ENCODE results near the gene NLRP13. TPM values are rescaled to one million over a fixed set of nuclear protein-coding genes. Genes with fewer than 3 reads are reported as not detected.

Gene NLRP13
- total RNA-seq, 2 experiments from 2014 or later, result not detected

- POLR2A ChIA-PET, result no interaction called here
Observed at GRCh38 chr19:55927991-55928390, 4.1 kb downstream of the NLRP13 start.

DNA sequence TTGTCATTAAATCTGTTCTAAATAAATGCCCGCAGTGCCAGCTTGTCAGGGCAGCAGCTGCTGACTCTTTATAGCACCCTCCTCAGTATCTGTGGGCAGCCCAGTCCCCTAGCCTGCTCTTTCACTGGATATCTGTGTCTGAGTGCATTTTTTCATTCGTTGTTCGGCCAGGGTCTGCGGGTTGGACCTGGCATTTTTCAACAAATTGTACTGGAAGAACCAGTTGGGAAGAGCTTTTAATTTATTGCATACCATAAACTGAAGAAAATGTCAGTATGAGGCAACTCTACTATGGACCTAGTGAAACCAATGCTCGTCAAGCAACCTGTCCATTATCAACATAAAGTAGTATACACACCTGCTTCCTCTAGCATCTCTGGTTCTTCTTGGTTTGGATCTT, 8.6 kb downstream of the NLRP13 start:
- ATAC-seq (ENCODE audit: poor library complexity) (no peak), DNase-seq (no peak)
- Histone ChIP-seq H3K4me3 (ENCODE audit: low read length) (no peak overlapping the region), H3K36me3 (ENCODE audit: insufficient read depth, low read length) (no peaks in the 10 kb centered on the region), H3K27ac (ENCODE audit: low read depth in 1 of 2, low read length in 2 of 2) (no peak overlapping the region), H3K27me3 (ENCODE audit: control insufficient read depth in 1 of 2, insufficient read depth in 2 of 2, low read length in 2 of 2) (no peaks in the 10 kb centered on the region), H3K9me3 (ENCODE audit: control insufficient read depth in 1 of 2, insufficient read depth in 1 of 2, low read length in 2 of 2) (peaks cover 14 to 35% of the 10 kb centered on the region in 2 experiments), H3K4me1 (ENCODE audit: insufficient read depth, low read length) (no peaks in the 10 kb centered on the region)
- ChIA-PET POLR2A (no interaction called here), CTCF (no interaction called here)
- Mint-ChIP-seq H3K27me3 (peaks cover 6% of the 10 kb centered on the region), H3K9me3 (peaks cover 23% of the 10 kb centered on the region), H3K27ac (no peak overlapping the region), H3K36me3 (ENCODE audit: low read depth) (no peaks in the 10 kb centered on the region), H3K4me3 (no peak overlapping the region), H3K4me1 (ENCODE audit: low read depth) (no peaks in the 10 kb centered on the region)
- TF ChIP-seq CTCF (IDR thresholded peaks at IDR 0.05), result no peak
- intact Hi-C loops (cut with DNase I, micrococcal nuclease), result no loop called here

More at GRCh38 chr19:55927991-55928390, 4.1 kb downstream of the NLRP13 start:
- Mint-ChIP-seq H3K4me3 (no peak overlapping the region), H3K27me3 (peaks cover 6% of the 10 kb centered on the region), H3K9me3 (peaks cover 13% of the 10 kb centered on the region), H3K4me1 (ENCODE audit: low read depth) (no peaks in the 10 kb centered on the region), H3K27ac (no peak overlapping the region), H3K36me3 (ENCODE audit: low read depth) (no peaks in the 10 kb centered on the region)
- no peaks in the 10 kb centered on the region for H3K36me3 ChIP-seq (ENCODE audit: insufficient read depth, low read length)
- DNase-seq, result no peak
- peaks cover 10 to 33% of the 10 kb centered on the region in 2 experiments for H3K9me3 ChIP-seq (ENCODE audit: control insufficient read depth in 1 of 2, insufficient read depth in 1 of 2, low read length in 2 of 2)
- intact Hi-C loops (cut with DNase I, micrococcal nuclease), result no loop called here
- H3K4me3 ChIP-seq (ENCODE audit: low read length), result no peak overlapping the region
- H3K4me1 ChIP-seq (ENCODE audit: insufficient read depth, low read length), result no peaks in the 10 kb centered on the region
- no peaks in the 10 kb centered on the region for H3K27me3 ChIP-seq (ENCODE audit: control insufficient read depth in 1 of 2, insufficient read depth in 2 of 2, low read length in 2 of 2)
- no peak overlapping the region for H3K27ac ChIP-seq (ENCODE audit: low read depth in 1 of 2, low read length in 2 of 2)
- no peak for ATAC-seq (ENCODE audit: poor library complexity)
- TF ChIP-seq CTCF (IDR thresholded peaks at IDR 0.05), result no peak
- CTCF ChIA-PET, result no interaction called here

- intact Hi-C loops (cut with DNase I, micrococcal nuclease), result no loop called here
- H3K27me3 Mint-ChIP-seq, result peaks cover 9% of the 10 kb centered on the region
- no peaks in the 10 kb centered on the region for H3K4me1 ChIP-seq (ENCODE audit: insufficient read depth, low read length)
- no peak overlapping the region for H3K27ac Mint-ChIP-seq
- TF ChIP-seq CTCF (IDR thresholded peaks at IDR 0.05), result no peak
- H3K4me3 ChIP-seq (ENCODE audit: low read length), result no peak overlapping the region
- peaks cover 13 to 22% of the 10 kb centered on the region in 2 experiments for H3K9me3 ChIP-seq (ENCODE audit: control insufficient read depth in 1 of 2, insufficient read depth in 1 of 2, low read length in 2 of 2)
- no peaks in the 10 kb centered on the region for H3K36me3 ChIP-seq (ENCODE audit: insufficient read depth, low read length)
- DNase-seq, result no peak
- H3K9me3 Mint-ChIP-seq, result peaks cover 18% of the 10 kb centered on the region
- no peak overlapping the region for H3K4me3 Mint-ChIP-seq
- ATAC-seq (ENCODE audit: poor library complexity), result no peak
- POLR2A ChIA-PET, result no interaction called here
- no peaks in the 10 kb centered on the region for H3K4me1 Mint-ChIP-seq (ENCODE audit: low read depth)
- H3K27ac ChIP-seq (ENCODE audit: low read depth in 1 of 2, low read length in 2 of 2), result no peak overlapping the region
- CTCF ChIA-PET, result no interaction called here
- no peaks in the 10 kb centered on the region for H3K36me3 Mint-ChIP-seq (ENCODE audit: low read depth)
- H3K27me3 ChIP-seq (ENCODE audit: control insufficient read depth in 1 of 2, insufficient read depth in 2 of 2, low read length in 2 of 2), result peaks cover 0 to 4% of the 10 kb centered on the region in 2 experiments
Observed at GRCh38 chr19:55913643-55914268, 18.4 kb downstream of the NLRP13 start.
